Glutamatergic neuron (in vitro differentiated cells): ENCODE data around the gene FOXN3. TPM values are rescaled to one million over a fixed set of nuclear protein-coding genes. Genes with fewer than 3 reads are reported as not detected.

Experiments used
- DNase-seq: peaks from one replicate; pipeline ENCODE4 v3.0.0; 2022
- H3K27ac Mint-ChIP-seq: one replicate; pipeline ENCODE4 v1.8.0; 2020; ENCODE audit warnings: mild to moderate bottlenecking, mixed read lengths, inconsistent platforms; ENCODE audit not compliant: unreplicated experiment
- H3K27me3 Mint-ChIP-seq: one replicate; pipeline ENCODE4 v1.8.0; 2020; ENCODE audit warnings: mild to moderate bottlenecking, moderate library complexity, mixed read lengths, inconsistent platforms; ENCODE audit not compliant: unreplicated experiment
- H3K36me3 Mint-ChIP-seq: one replicate; pipeline ENCODE4 v1.8.0; 2020; ENCODE audit warnings: mild to moderate bottlenecking, mixed read lengths, inconsistent platforms; ENCODE audit not compliant: unreplicated experiment
- H3K4me1 Mint-ChIP-seq: one replicate; pipeline ENCODE4 v1.8.0; 2020; ENCODE audit warnings: mild to moderate bottlenecking, low read depth, mixed read lengths, inconsistent platforms; ENCODE audit not compliant: unreplicated experiment
- H3K4me3 Mint-ChIP-seq: one replicate; pipeline ENCODE4 v1.8.0; 2020; ENCODE audit warnings: mild to moderate bottlenecking, mixed read lengths, inconsistent platforms; ENCODE audit not compliant: unreplicated experiment
- H3K9me3 Mint-ChIP-seq: one replicate; pipeline ENCODE4 v1.8.0; 2020; ENCODE audit warnings: mild to moderate bottlenecking, moderate library complexity, mixed read lengths, inconsistent platforms; ENCODE audit not compliant: unreplicated experiment
- CTCF ChIP-seq: fragments of 200-600 bp; sonication (generic); IDR thresholded peaks from one replicate; pipeline ENCODE4 v1.5.0; 2021; ENCODE audit not compliant: partially characterized antibody, unreplicated experiment
- total RNA-seq: library from RNA; stranded (reverse); fragmentation: NEBNext Ultra II Directional; extraction: Animal tissue kit (Norgen Biotek cat#: 25700); gene quantifications from one replicate; pipeline ENCODE4 v1.2.1, GENCODE V29; 2021; ENCODE audit not compliant: unreplicated experiment

The FOXN3 gene
- total RNA-seq, 1 donor from 2014 or later: 139 TPM

- Mint-ChIP-seq H3K27me3 (peaks cover 19% of the 10 kb centered on the region), H3K9me3 (peaks cover 16% of the 10 kb centered on the region), H3K27ac (peak overlapping the region; percentile 56), H3K4me1 (peaks cover 67% of the 10 kb centered on the region), H3K36me3 (no peaks in the 10 kb centered on the region), H3K4me3 (no peak overlapping the region)
- DNase-seq: no peak
- TF ChIP-seq CTCF: no peak
These were observed 28.9 kb downstream of the FOXN3 start for GRCh38 chr14:89387922-89388685.

GRCh38 chr14:89386212-89386886 lies 30.7 kb downstream of the FOXN3 start:
- H3K27ac Mint-ChIP-seq: peak overlapping the region; percentile 83
- H3K9me3 Mint-ChIP-seq: peaks cover 22% of the 10 kb centered on the region
- peak overlapping the region; percentile 13 for H3K4me3 Mint-ChIP-seq
- peaks cover 73% of the 10 kb centered on the region for H3K4me1 Mint-ChIP-seq
- H3K36me3 Mint-ChIP-seq: no peaks in the 10 kb centered on the region
- TF ChIP-seq CTCF: no peak
- peaks cover 23% of the 10 kb centered on the region for H3K27me3 Mint-ChIP-seq
- DNase-seq: peak; percentile 69

GRCh38 chr14:89384636-89385035 lies 32.4 kb downstream of the FOXN3 start:
- TF ChIP-seq CTCF: no peak
- peaks cover 5% of the 10 kb centered on the region for H3K36me3 Mint-ChIP-seq
- no peak overlapping the region for H3K4me3 Mint-ChIP-seq
- H3K27me3 Mint-ChIP-seq: peaks cover 23% of the 10 kb centered on the region
- H3K9me3 Mint-ChIP-seq: peaks cover 27% of the 10 kb centered on the region
- H3K27ac Mint-ChIP-seq: peak overlapping the region; percentile 83
- peaks cover 67% of the 10 kb centered on the region for H3K4me1 Mint-ChIP-seq
- no peak for DNase-seq

GRCh38 chr14:89384023-89384422 lies 33.0 kb downstream of the FOXN3 start:
- peak; percentile 68 for DNase-seq
- peaks cover 62% of the 10 kb centered on the region for H3K4me1 Mint-ChIP-seq
- H3K27ac Mint-ChIP-seq: peak overlapping the region; percentile 83
- peaks cover 21% of the 10 kb centered on the region for H3K27me3 Mint-ChIP-seq
- TF ChIP-seq CTCF: no peak
- peak overlapping the region; percentile 3 for H3K4me3 Mint-ChIP-seq
- H3K36me3 Mint-ChIP-seq: peaks cover 7% of the 10 kb centered on the region
- H3K9me3 Mint-ChIP-seq: peaks cover 30% of the 10 kb centered on the region
